Right lobe of liver (tissue), 6 donors: ENCODE results near the gene IPCEF1. TPM values are rescaled to one million over a fixed set of nuclear protein-coding genes. Genes with fewer than 3 reads are reported as not detected.

Experiments
- ATAC-seq, 4 donors: fragments of 200-7000 bp; cut with Tn5 transposase; one replicate each; pipeline ENCODE4 v1.9.1; 2020; ENCODE audit warnings: mild to moderate bottlenecking in 4 of 4, moderate library complexity in 4 of 4
- DNase-seq, 3 donors: peaks; one replicate each; pipeline ENCODE4 v3.0.0-alpha.2; 2020
- H3K27ac ChIP-seq, 3 donors: fragments of 200-600 bp; one replicate each; pipeline ENCODE4 v1.8.0; 2022
- H3K27me3 ChIP-seq, 2 donors: fragments of 200-600 bp; one replicate each; pipeline ENCODE4 v1.8.0; 2022
- H3K36me3 ChIP-seq, 4 donors: fragments of 200-600 bp; sonication (generic) in 1 of 4; one replicate each; pipeline versions ENCODE4 v1.5.1 to v1.8.0; 2017 to 2022; ENCODE audit warnings: control low read depth in 1 of 4
- H3K4me1 ChIP-seq, 4 donors: fragments of 200-600 bp; sonication (generic) in 1 of 4; one replicate each; pipeline versions ENCODE4 v1.5.1 to v1.8.0; 2017 to 2022; ENCODE audit warnings: control low read depth in 1 of 4
- H3K4me3 ChIP-seq, 3 donors: fragments of 200-600 bp; one replicate each; pipeline ENCODE4 v1.8.0; 2022
- H3K9me3 ChIP-seq, 4 donors: fragments of 200-600 bp; sonication (generic) in 1 of 4; one replicate each; pipeline versions ENCODE4 v1.5.1 to v1.8.0; 2017 to 2022; ENCODE audit warnings: control low read depth in 1 of 4
- CTCF ChIP-seq, 4 donors: fragments of 200-600 bp in 3 of 4; fragments of 450-650 bp in 1 of 4; IDR thresholded peaks; one replicate each; pipeline versions ENCODE4 v1.5.1 to v1.8.0; 2016 to 2022; ENCODE audit warnings: antibody characterized with exemption in 4 of 4, mild to moderate bottlenecking in 2 of 4
- POLR2A ChIP-seq: fragments of 450-650 bp; IDR thresholded peaks from one replicate; pipeline ENCODE4 v1.6.1; 2017; ENCODE audit warnings: antibody characterized with exemption, mild to moderate bottlenecking
- WGBS: methylation state at CpG from one replicate; pipeline ENCODE4 v1.1.6; 2018; ENCODE audit warnings: low coverage, low lambda C conversion rate; ENCODE audit not compliant: insufficient coverage; ENCODE audit errors: missing lambda C conversion rate; 5-methylcytosine and 5-hydroxymethylcytosine counted together
- intact Hi-C, 2 donors: fragments of 100-400 bp; cut with DNase I; formaldehyde crosslinking; loops; one replicate each; pipeline versions ENCODE4 v1.11.2 to v1.14.1; 2022
- total RNA-seq, 6 experiments: library from RNA; depleted of rRNA in 2 of 6; stranded (reverse); fragments of >200 nt in 2 of 6; fragmentation: NEBNext Ultra II Directional in 3 of 6; extraction: Animal tissue kit (Norgen Biotek cat#: 25700) in 3 of 6; gene quantifications; one replicate each; pipeline versions ENCODE4 v1.1.0 to v1.2.4, GENCODE V29; 2016 to 2023
- donor health status: DM: no; HTN: yes; CAD: no.
- donor health status: DM: no; HTN: no; CAD: no.
- donor health status: DM: no; HTN: no; CAD: no.
- donor health status: DM: no; HTN: yes; CAD: no.
- donor health status: DM: no; HTN: yes; CAD: no.

The IPCEF1 gene
- total RNA-seq, 6 experiments from 2014 or later, result 0.90 to 3.0 (median 1.4) TPM

- DNase-seq, result no peak
- Histone ChIP-seq H3K4me1 (peaks cover 0 to 10% (median 0%) of the 10 kb centered on the region in 4 donors), H3K4me3 (no peak overlapping the region), H3K36me3 (no peaks in the 10 kb centered on the region), H3K27me3 (no peaks in the 10 kb centered on the region), H3K9me3 (no peaks in the 10 kb centered on the region), H3K27ac (no peak overlapping the region)
- TF ChIP-seq POLR2A (no peak), CTCF (IDR thresholded peaks at IDR 0.05) (no peak)
- ATAC-seq, result no peak
- 100% methylated on average over 4 of the region's 4 CpGs for WGBS
- intact Hi-C loops, result no loop called here
Observed at GRCh38 chr6:154297210-154297609, 59.4 kb downstream of the IPCEF1 start.

- ATAC-seq, result no peak
- no peak for DNase-seq
- 23% methylated on average over 2 of the region's 4 CpGs for WGBS
- intact Hi-C loops, result no loop called here
- Histone ChIP-seq H3K4me1 (peaks cover 0 to 10% (median 0%) of the 10 kb centered on the region in 4 donors), H3K27ac (no peak overlapping the region), H3K27me3 (no peaks in the 10 kb centered on the region), H3K36me3 (no peaks in the 10 kb centered on the region), H3K4me3 (no peak overlapping the region), H3K9me3 (no peaks in the 10 kb centered on the region)
- no peak for TF ChIP-seq POLR2A
- TF ChIP-seq CTCF (IDR thresholded peaks at IDR 0.05), result no peak
Observed at GRCh38 chr6:154295733-154296132, 60.9 kb downstream of the IPCEF1 start.

GRCh38 chr6:154292855-154293519, 63.6 kb downstream of the IPCEF1 start:
- Histone ChIP-seq H3K4me1 (peaks cover 0 to 5% (median 0%) of the 10 kb centered on the region in 4 donors), H3K4me3 (no peak overlapping the region), H3K9me3 (no peaks in the 10 kb centered on the region), H3K27me3 (no peaks in the 10 kb centered on the region), H3K27ac (no peak overlapping the region), H3K36me3 (no peaks in the 10 kb centered on the region)
- ATAC-seq, result peak in 1 of 4 donors; percentile 25
- WGBS, result 43% methylated on average over 4 of the region's 4 CpGs
- intact Hi-C loops, result no loop called here
- no peak for DNase-seq
- TF ChIP-seq POLR2A (no peak), CTCF (IDR thresholded peaks at IDR 0.05) (no peak)

- Histone ChIP-seq H3K9me3 (no peaks in the 10 kb centered on the region), H3K36me3 (no peaks in the 10 kb centered on the region), H3K4me3 (no peak overlapping the region), H3K27ac (no peak overlapping the region), H3K27me3 (no peaks in the 10 kb centered on the region), H3K4me1 (no peaks in the 10 kb centered on the region)
- intact Hi-C loops, result no loop called here
- DNase-seq, result no peak
- no peak for TF ChIP-seq CTCF (IDR thresholded peaks at IDR 0.05)
- TF ChIP-seq POLR2A, result no peak
- 61% methylated on average over 3 of the region's 3 CpGs for WGBS
- no peak for ATAC-seq
Observed at GRCh38 chr6:154292066-154292465, 64.5 kb downstream of the IPCEF1 start.
